GM12891 (cell line): ENCODE data around the gene TGFBI.

Experiments used
- DNase-seq: peaks from one replicate; pipeline ENCODE4 v3.0.0; 2011; ENCODE audit warnings: low spot score; ENCODE audit not compliant: insufficient read length
- FAIRE-seq: peaks from 2 replicates; lab custom pipeline; 2011; peaks lifted over from hg19 to GRCh38; lab: Jason Lieb, UNC
- PAX5 ChIP-seq: IDR thresholded peaks from 2 replicates; pipeline ENCODE4 v1.6.1; 2011; ENCODE audit warnings: low read length, moderate library complexity, mild to moderate bottlenecking; ENCODE audit not compliant: insufficient read depth, severe bottlenecking
- POLR2A ChIP-seq: IDR thresholded peaks from 2 replicates; pipeline ENCODE4 v1.6.1; 2011; ENCODE audit warnings: low read depth, low read length, control low read depth
- POLR2AphosphoS5 ChIP-seq: IDR thresholded peaks from 2 replicates; pipeline ENCODE4 v1.6.1; 2011; ENCODE audit warnings: low read depth, low read length, control low read depth
- POU2F2 ChIP-seq: IDR thresholded peaks from 2 replicates; pipeline ENCODE4 v1.6.1; 2011; ENCODE audit warnings: low read depth, mild to moderate bottlenecking, control low read depth, low read length, moderate library complexity
- SPI1 ChIP-seq: IDR thresholded peaks from 2 replicates; pipeline ENCODE4 v1.6.1; 2011; ENCODE audit warnings: low read depth, low read length, control low read depth
- TAF1 ChIP-seq: IDR thresholded peaks from 2 replicates; pipeline ENCODE4 v1.6.1; 2011; ENCODE audit warnings: low read depth, low read length, control low read depth

TGFBI gene

GRCh38 chr5:135991429-135991828, 37.4 kb upstream of the TGFBI start:
- DNase-seq (no peak), FAIRE-seq (no peak)
- TF ChIP-seq POLR2AphosphoS5, result no peak
- no peak for TF ChIP-seq TAF1
- TF ChIP-seq POU2F2, result no peak
- no peak for TF ChIP-seq POLR2A
- TF ChIP-seq SPI1, result no peak
- no peak for TF ChIP-seq PAX5

GRCh38 chr5:135993335-135993879, 35.4 kb upstream of the TGFBI start:
- no peak for TF ChIP-seq POU2F2
- TF ChIP-seq PAX5, result no peak
- TF ChIP-seq SPI1, result no peak
- TF ChIP-seq TAF1, result no peak
- no peak for TF ChIP-seq POLR2AphosphoS5
- no peak for TF ChIP-seq POLR2A
- FAIRE-seq (no peak), DNase-seq (no peak)

- no peak for DNase-seq
- no peak for FAIRE-seq
- no peak for TF ChIP-seq POLR2A
- TF ChIP-seq SPI1, result no peak
- no peak for TF ChIP-seq POLR2AphosphoS5
Observed at GRCh38 chr5:135993880-135994636, 34.7 kb upstream of the TGFBI start.

DNA sequence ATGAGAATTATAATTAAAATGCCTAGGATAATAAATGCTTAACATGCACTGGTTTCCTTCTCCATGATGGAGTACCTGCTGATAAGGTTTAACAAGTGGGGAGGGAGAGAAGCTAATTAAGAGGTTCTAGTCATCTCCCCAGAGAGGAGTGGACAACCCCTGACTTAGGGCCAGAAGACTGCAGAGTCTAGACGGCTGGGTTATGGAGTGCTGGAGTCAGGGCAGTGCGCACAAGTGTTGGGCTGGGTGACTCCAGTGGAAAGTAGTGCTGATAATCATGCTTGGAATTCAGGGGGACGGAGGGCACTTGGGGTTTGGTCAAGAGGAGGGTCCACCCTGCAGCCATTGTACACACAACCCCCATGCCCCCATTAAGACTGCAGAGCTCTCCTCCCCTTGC, 32.8 kb upstream of the TGFBI start:
- TF ChIP-seq POLR2A, result no peak
- TF ChIP-seq POLR2AphosphoS5, result no peak
- TF ChIP-seq TAF1, result no peak
- TF ChIP-seq POU2F2, result no peak
- TF ChIP-seq SPI1, result no peak
- TF ChIP-seq PAX5, result no peak
- DNase-seq (no peak), FAIRE-seq (no peak)

DNA sequence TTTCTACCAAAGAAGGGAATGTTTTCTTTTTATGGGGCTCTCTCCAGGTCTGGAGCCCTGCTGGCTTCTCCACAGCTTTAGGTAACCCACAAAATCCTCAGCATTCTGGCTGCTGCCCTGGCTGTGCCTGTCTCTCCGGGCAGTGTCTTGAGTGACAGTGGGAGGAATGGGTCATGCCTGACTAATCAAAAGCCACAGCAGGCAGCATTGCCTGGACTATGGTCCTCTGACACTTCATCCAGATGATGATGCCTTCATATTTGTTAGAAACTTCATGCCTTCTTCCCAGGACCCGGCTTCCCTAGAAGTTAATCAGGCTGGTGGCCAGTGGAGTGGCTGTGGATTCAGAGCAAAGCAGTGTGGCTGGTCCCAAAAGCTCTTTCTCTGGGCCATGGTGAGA, 32.2 kb upstream of the TGFBI start:
- no peak for FAIRE-seq
- TF ChIP-seq TAF1 (no peak), POU2F2 (no peak), POLR2A (no peak), POLR2AphosphoS5 (no peak), PAX5 (no peak), SPI1 (no peak)
- DNase-seq, result no peak

GRCh38 chr5:135997673-135998335, 31.0 kb upstream of the TGFBI start:
- TF ChIP-seq PAX5 (no peak), TAF1 (no peak), POLR2AphosphoS5 (no peak), POU2F2 (no peak), POLR2A (no peak)
- DNase-seq (no peak), FAIRE-seq (no peak)

GRCh38 chr5:135998889-135999288, 29.9 kb upstream of the TGFBI start:
- FAIRE-seq (no peak), DNase-seq (no peak)
- TF ChIP-seq POLR2A (no peak), SPI1 (no peak), POU2F2 (no peak), TAF1 (no peak), PAX5 (no peak), POLR2AphosphoS5 (no peak)

- TF ChIP-seq SPI1 (no peak), PAX5 (no peak), TAF1 (no peak), POU2F2 (no peak), POLR2AphosphoS5 (no peak), POLR2A (no peak)
- FAIRE-seq (no peak), DNase-seq (no peak)
Observed at GRCh38 chr5:135999406-136000139, 29.2 kb upstream of the TGFBI start.

GRCh38 chr5:136000147-136000546, 28.6 kb upstream of the TGFBI start:
- DNase-seq (no peak), FAIRE-seq (no peak)
- TF ChIP-seq TAF1 (no peak), PAX5 (no peak), POU2F2 (no peak), SPI1 (no peak), POLR2AphosphoS5 (no peak), POLR2A (no peak)

DNA sequence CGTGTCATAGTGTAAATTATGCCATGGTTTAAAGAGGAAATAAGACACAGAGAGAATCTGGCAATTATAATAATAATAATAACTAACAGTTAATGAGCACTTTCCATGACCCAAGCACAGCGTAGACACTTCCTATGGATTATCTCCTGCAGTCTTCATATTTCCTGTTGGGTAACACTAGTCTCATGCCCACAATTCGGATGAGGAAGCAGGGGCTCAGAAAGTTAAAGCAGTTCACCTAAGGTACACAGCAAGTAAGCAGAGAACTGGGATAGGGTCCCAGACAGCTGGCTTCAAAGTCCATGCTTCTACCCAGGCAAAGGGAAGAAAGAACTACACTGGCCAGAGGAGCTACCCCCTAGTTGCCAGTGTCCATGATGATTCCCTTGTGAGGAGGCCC, 27.9 kb upstream of the TGFBI start:
- DNase-seq (no peak), FAIRE-seq (no peak)
- TF ChIP-seq POLR2AphosphoS5, result no peak
- TF ChIP-seq TAF1, result no peak
- TF ChIP-seq POU2F2, result no peak
- TF ChIP-seq PAX5, result no peak
- TF ChIP-seq SPI1, result no peak
- no peak for TF ChIP-seq POLR2A
